Measurements from ENCODE around the gene MAP2K3.

GRCh38 chr17:21362331-21362931, 77.9 kb downstream of the MAP2K3 start:
- TF ChIP-seq EZH2 (IDR thresholded peaks at IDR 0.05; ENCODE audit: borderline replicate concordance, low read length) (no peak), CTCF (IDR thresholded peaks at IDR 0.05; ENCODE audit: low read length) (no peak)

All from OCI-LY1 (cell line).